GM23338 (cell line): Measurements from ENCODE around the gene CIB4. TPM values are rescaled to one million over a fixed set of nuclear protein-coding genes. Genes with fewer than 3 reads are reported as not detected.

Experiments used
- ATAC-seq: fragments of 200-7000 bp; cut with Tn5 transposase; 3 replicates; pipeline ENCODE4 v1.9.1; 2020
- DNase-seq: peaks from one replicate; pipeline ENCODE4 v3.0.0-alpha.2; 2015; ENCODE audit warnings: low spot score
- H2AFZ ChIP-seq: fragments of 200-600 bp; sonication (generic); 2 replicates; pipeline ENCODE4 v1.8.0; 2016; ENCODE audit warnings: antibody characterized with exemption, mild to moderate bottlenecking, moderate library complexity
- H3F3A ChIP-seq: fragments of 200-600 bp; sonication (generic); replicated peaks from 2 replicates; pipeline ENCODE4 v1.8.0; 2017; ENCODE audit warnings: antibody characterized with exemption, mixed run types, low read depth
- H3K27ac ChIP-seq: fragments of 200-600 bp; sonication (generic); 2 replicates; pipeline ENCODE4 v1.6.1; 2016; ENCODE audit warnings: low read depth
- H3K27me3 ChIP-seq: fragments of 200-600 bp; sonication (generic); 2 replicates; pipeline ENCODE4 v1.8.0; 2016; ENCODE audit warnings: mild to moderate bottlenecking, mixed run types, moderate library complexity; ENCODE audit not compliant: insufficient read depth
- H3K36me3 ChIP-seq: fragments of 200-600 bp; sonication (generic); 2 replicates; pipeline ENCODE4 v1.8.0; 2016; ENCODE audit warnings: mild to moderate bottlenecking; ENCODE audit not compliant: insufficient read depth
- H3K4me1 ChIP-seq: fragments of 200-600 bp; sonication (generic); 2 replicates; pipeline ENCODE4 v1.8.0; 2016; ENCODE audit warnings: mild to moderate bottlenecking, moderate library complexity; ENCODE audit not compliant: insufficient read depth
- H3K4me2 ChIP-seq: fragments of 200-600 bp; sonication (generic); 2 replicates; pipeline ENCODE4 v1.7.1; 2017; ENCODE audit warnings: mixed run types
- H3K4me3 ChIP-seq: fragments of 200-600 bp; sonication (generic); 2 replicates; pipeline ENCODE4 v1.6.1; 2016; ENCODE audit warnings: mixed run types
- H3K79me2 ChIP-seq: fragments of 200-600 bp; sonication (generic); replicated peaks from 2 replicates; pipeline ENCODE4 v1.8.0; 2017; ENCODE audit warnings: mild to moderate bottlenecking; ENCODE audit not compliant: insufficient read depth
- H3K9me2 ChIP-seq: fragments of 200-600 bp; sonication (generic); 2 replicates; pipeline ENCODE4 v1.8.0; 2017; ENCODE audit not compliant: insufficient read depth
- H4K20me1 ChIP-seq: fragments of 200-600 bp; sonication (generic); replicated peaks from 2 replicates; pipeline ENCODE4 v1.8.0; 2017; ENCODE audit warnings: mild to moderate bottlenecking; ENCODE audit not compliant: insufficient read depth
- H3K27ac Mint-ChIP-seq: 2 replicates; pipeline ENCODE4 v1.8.0; 2020; ENCODE audit warnings: inconsistent platforms, mild to moderate bottlenecking, moderate library complexity, mixed read lengths
- H3K27me3 Mint-ChIP-seq: 3 replicates; pipeline ENCODE4 v1.8.0; 2022; ENCODE audit warnings: low read depth, mild to moderate bottlenecking, moderate library complexity, mixed read lengths, inconsistent platforms; ENCODE audit not compliant: insufficient read depth, poor library complexity
- H3K36me3 Mint-ChIP-seq: 3 replicates; pipeline ENCODE4 v1.8.0; 2021; ENCODE audit warnings: low read depth, mild to moderate bottlenecking, inconsistent platforms, moderate library complexity, mixed read lengths
- H3K4me1 Mint-ChIP-seq: 3 replicates; pipeline ENCODE4 v1.8.0; 2020; ENCODE audit warnings: mild to moderate bottlenecking, inconsistent platforms, mixed read lengths
- H3K4me3 Mint-ChIP-seq: 3 replicates; pipeline ENCODE4 v1.8.0; 2021; ENCODE audit warnings: moderate library complexity, mild to moderate bottlenecking, inconsistent platforms, mixed read lengths
- H3K9me3 Mint-ChIP-seq: 3 replicates; pipeline ENCODE4 v1.8.0; 2020; ENCODE audit warnings: moderate library complexity, mild to moderate bottlenecking, inconsistent platforms, mixed read lengths
- CREB1 ChIP-seq: fragments of 250-450 bp; sonication (Bioruptor Pico); IDR thresholded peaks from 2 replicates; pipeline ENCODE4 v1.5.0; 2020; ENCODE audit warnings: low read depth, mild to moderate bottlenecking, moderate library complexity
- CTCF ChIP-seq, 2 experiments: fragments of 200-600 bp in 1 of 2; sonication (generic) in 1 of 2; conservative IDR thresholded peaks; 2 replicates each; pipeline versions ENCODE4 v1.5.1 to v1.6.1; 2016 to 2017; ENCODE audit warnings: antibody characterized with exemption in 2 of 2, low read depth in 2 of 2, mild to moderate bottlenecking in 2 of 2, moderate library complexity in 1 of 2
- ETS1 ChIP-seq: IDR thresholded peaks from 2 replicates; pipeline ENCODE4 v1.6.1; 2016; ENCODE audit warnings: antibody characterized with exemption
- EZH2 ChIP-seq: fragments of 200-600 bp; sonication (generic); IDR thresholded peaks from one replicate; pipeline ENCODE4 v1.8.0; 2017; ENCODE audit warnings: antibody characterized with exemption, mild to moderate bottlenecking, low read depth; ENCODE audit not compliant: unreplicated experiment
- EZH2phosphoT487 ChIP-seq: fragments of 200-600 bp; sonication (generic); IDR thresholded peaks from one replicate; pipeline ENCODE4 v1.8.1; 2018; ENCODE audit warnings: antibody characterized with exemption; ENCODE audit not compliant: unreplicated experiment
- POLR2AphosphoS5 ChIP-seq: IDR thresholded peaks from 2 replicates; pipeline ENCODE4 v1.6.1; 2016; ENCODE audit warnings: antibody characterized with exemption, low read depth
- ZNF114 ChIP-seq: fragments of 250-450 bp; sonication (Bioruptor Pico); IDR thresholded peaks from 2 replicates; pipeline ENCODE4 v1.5.0; 2020; ENCODE audit warnings: mild to moderate bottlenecking, moderate library complexity
- ZNF331 ChIP-seq: fragments of 250-450 bp; sonication (Bioruptor Pico); IDR thresholded peaks from 2 replicates; pipeline ENCODE4 v1.5.0; 2020; ENCODE audit warnings: low read depth, mild to moderate bottlenecking, moderate library complexity
- polyA plus RNA-seq: library from polyadenylated mRNA; unstranded; fragments of >200 nt; fragmentation: Nextera tagmentation; extraction: Ambion mirVana; gene quantifications from 2 replicates; pipeline ENCODE4 v1.2.1, GENCODE V29; 2016
- total RNA-seq: library from RNA; depleted of rRNA; stranded (reverse); fragments of >200 nt; shearing (Covaris generic); gene quantifications from 2 replicates; pipeline ENCODE4 v1.2.3, GENCODE V29; 2014
- TF ChIP-seq, protein P1 (sequence below): IDR thresholded peaks from one replicate; pipeline ENCODE4 v1.6.1; 2018; ENCODE audit warnings: antibody characterized with exemption; ENCODE audit not compliant: unreplicated experiment

The CIB4 gene
- total and polyA plus RNA-seq, 2 experiments from 2014 or later, result not detected

- Histone ChIP-seq H3K79me2 (no peaks in the 10 kb centered on the region), H3K27me3 (no peaks in the 10 kb centered on the region), H3F3A (no peaks in the 10 kb centered on the region), H3K4me3 (no peak overlapping the region), H2AFZ (no peak overlapping the region), H3K27ac (no peak overlapping the region), H3K9me2 (no peaks in the 10 kb centered on the region), H3K36me3 (no peaks in the 10 kb centered on the region), H3K4me2 (no peak overlapping the region), H3K4me1 (peaks cover 7% of the 10 kb centered on the region; the same call in 1 of the 2 replicates), H4K20me1 (no peaks in the 10 kb centered on the region)
- TF ChIP-seq CTCF (conservative IDR thresholded peaks at IDR 0.05; ENCODE audit: low read depth in 2 of 2), result no peak
- TF ChIP-seq, protein P1, sequence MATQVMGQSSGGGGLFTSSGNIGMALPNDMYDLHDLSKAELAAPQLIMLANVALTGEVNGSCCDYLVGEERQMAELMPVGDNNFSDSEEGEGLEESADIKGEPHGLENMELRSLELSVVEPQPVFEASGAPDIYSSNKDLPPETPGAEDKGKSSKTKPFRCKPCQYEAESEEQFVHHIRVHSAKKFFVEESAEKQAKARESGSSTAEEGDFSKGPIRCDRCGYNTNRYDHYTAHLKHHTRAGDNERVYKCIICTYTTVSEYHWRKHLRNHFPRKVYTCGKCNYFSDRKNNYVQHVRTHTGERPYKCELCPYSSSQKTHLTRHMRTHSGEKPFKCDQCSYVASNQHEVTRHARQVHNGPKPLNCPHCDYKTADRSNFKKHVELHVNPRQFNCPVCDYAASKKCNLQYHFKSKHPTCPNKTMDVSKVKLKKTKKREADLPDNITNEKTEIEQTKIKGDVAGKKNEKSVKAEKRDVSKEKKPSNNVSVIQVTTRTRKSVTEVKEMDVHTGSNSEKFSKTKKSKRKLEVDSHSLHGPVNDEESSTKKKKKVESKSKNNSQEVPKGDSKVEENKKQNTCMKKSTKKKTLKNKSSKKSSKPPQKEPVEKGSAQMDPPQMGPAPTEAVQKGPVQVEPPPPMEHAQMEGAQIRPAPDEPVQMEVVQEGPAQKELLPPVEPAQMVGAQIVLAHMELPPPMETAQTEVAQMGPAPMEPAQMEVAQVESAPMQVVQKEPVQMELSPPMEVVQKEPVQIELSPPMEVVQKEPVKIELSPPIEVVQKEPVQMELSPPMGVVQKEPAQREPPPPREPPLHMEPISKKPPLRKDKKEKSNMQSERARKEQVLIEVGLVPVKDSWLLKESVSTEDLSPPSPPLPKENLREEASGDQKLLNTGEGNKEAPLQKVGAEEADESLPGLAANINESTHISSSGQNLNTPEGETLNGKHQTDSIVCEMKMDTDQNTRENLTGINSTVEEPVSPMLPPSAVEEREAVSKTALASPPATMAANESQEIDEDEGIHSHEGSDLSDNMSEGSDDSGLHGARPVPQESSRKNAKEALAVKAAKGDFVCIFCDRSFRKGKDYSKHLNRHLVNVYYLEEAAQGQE, result no peak
- no peak for TF ChIP-seq ZNF331 (CRISPR knock-in tag)
- TF ChIP-seq POLR2AphosphoS5, result no peak
- TF ChIP-seq EZH2, result no peak
- TF ChIP-seq ZNF114 (CRISPR knock-in tag), result no peak
- TF ChIP-seq ETS1, result no peak
- TF ChIP-seq EZH2phosphoT487, result no peak
- no peak for TF ChIP-seq CREB1 (CRISPR knock-in tag)
- Mint-ChIP-seq H3K4me3 (no peak overlapping the region), H3K4me1 (peaks cover 30% of the 10 kb centered on the region), H3K27ac (no peak overlapping the region), H3K36me3 (no peaks in the 10 kb centered on the region), H3K9me3 (no peaks in the 10 kb centered on the region), H3K27me3 (peaks cover 9% of the 10 kb centered on the region)
- no peak for DNase-seq
- ATAC-seq, result no peak
Measured at GRCh38 chr2:26644188-26644835, 3.1 kb upstream of the CIB4 start.
